Loucy (cell line): Measurements from ENCODE around the gene MAGOHB.

Source experiments
- CTCF ChIP-seq: fragments of 200-600 bp; sonication (generic); conservative IDR thresholded peaks from 2 replicates; pipeline ENCODE4 v1.5.1; 2014; ENCODE audit warnings: mild to moderate bottlenecking, antibody characterized with exemption, low read length
- EZH2phosphoT487 ChIP-seq: fragments of 200-600 bp; IDR thresholded peaks from 2 replicates; pipeline ENCODE4 v1.6.1; 2018; ENCODE audit warnings: antibody characterized with exemption, mild to moderate bottlenecking, moderate library complexity, borderline replicate concordance

GRCh38 chr12:10557766-10558165 lies 55.6 kb downstream of the MAGOHB start:
- TF ChIP-seq CTCF = no peak
- no peak for TF ChIP-seq EZH2phosphoT487
